WTC11 (cell line): ENCODE results near the gene SRPX. TPM values are rescaled to one million over a fixed set of nuclear protein-coding genes. Genes with fewer than 3 reads are reported as not detected.

ENCODE experiments used
- ATAC-seq: fragments of 200-7000 bp; cut with Tn5 transposase; 2 replicates; pipeline ENCODE4 v1.10.0; 2021; ENCODE audit warnings: mild to moderate bottlenecking, moderate library complexity
- CTCF ChIA-PET: fragments of 300-600 bp; sonication (Branson Sonifier 250); formaldehyde crosslinking; loops from one replicate; lab custom pipeline; 2021; ENCODE audit warnings: antibody characterized with exemption; lab: Charles Lee
- POLR2A ChIA-PET: fragments of 350-600 bp; sonication (Branson Sonifier 250); formaldehyde crosslinking; loops from one replicate; lab custom pipeline; 2021; ENCODE audit warnings: antibody characterized with exemption; lab: Charles Lee
- DNase-seq: peaks from one replicate; pipeline ENCODE4 v3.0.0; 2021; ENCODE audit warnings: low spot score
- H3K27ac Mint-ChIP-seq: 2 replicates; pipeline ENCODE4 v1.8.0; 2021; ENCODE audit warnings: mixed read lengths
- H3K27me3 Mint-ChIP-seq: 2 replicates; pipeline ENCODE4 v1.8.0; 2021; ENCODE audit warnings: low read depth, mild to moderate bottlenecking, moderate library complexity, mixed read lengths
- H3K36me3 Mint-ChIP-seq: 2 replicates; pipeline ENCODE4 v1.8.0; 2021; ENCODE audit warnings: mixed read lengths
- H3K4me1 Mint-ChIP-seq: 2 replicates; pipeline ENCODE4 v1.8.0; 2022; ENCODE audit warnings: mixed read lengths
- H3K4me3 Mint-ChIP-seq: 2 replicates; pipeline ENCODE4 v1.8.0; 2021; ENCODE audit warnings: mild to moderate bottlenecking, moderate library complexity, mixed read lengths
- H3K9me3 Mint-ChIP-seq: 2 replicates; pipeline ENCODE4 v1.8.0; 2021; ENCODE audit warnings: mixed read lengths
- ATF1 ChIP-seq: sonication (generic); formaldehyde crosslinking; IDR thresholded peaks from 2 replicates; pipeline ENCODE4 v1.8.1; 2023; ENCODE audit warnings: mild to moderate bottlenecking, moderate library complexity, missing genetic modification reagents
- ATF2 ChIP-seq: sonication (generic); formaldehyde crosslinking; IDR thresholded peaks from 2 replicates; pipeline ENCODE4 v1.8.1; 2022; ENCODE audit warnings: low read depth, missing genetic modification reagents, borderline replicate concordance
- CDX4 ChIP-seq: fragments of 250-450 bp; sonication (Bioruptor Pico); IDR thresholded peaks from 2 replicates; pipeline ENCODE4 v1.9.0; 2021; ENCODE audit warnings: moderate library complexity, mild to moderate bottlenecking, inconsistent platforms, borderline replicate concordance
- CTCF ChIP-seq: fragments of 200-600 bp; IDR thresholded peaks from 2 replicates; pipeline ENCODE4 v1.8.0; 2022; ENCODE audit warnings: antibody characterized with exemption
- EMX1 ChIP-seq: fragments of 250-450 bp; sonication (Bioruptor Pico); IDR thresholded peaks from 2 replicates; pipeline ENCODE4 v1.8.0; 2021; ENCODE audit warnings: mild to moderate bottlenecking
- ETV6 ChIP-seq: sonication (generic); formaldehyde crosslinking; IDR thresholded peaks from 2 replicates; pipeline ENCODE4 v1.8.1; 2022; ENCODE audit warnings: mild to moderate bottlenecking, missing genetic modification reagents
- FOXJ3 ChIP-seq: sonication (generic); formaldehyde crosslinking; IDR thresholded peaks from 2 replicates; pipeline ENCODE4 v1.9.0; 2021; ENCODE audit warnings: missing genetic modification reagents, mild to moderate bottlenecking, borderline replicate concordance
- FOXP4 ChIP-seq: sonication (generic); formaldehyde crosslinking; IDR thresholded peaks from 2 replicates; pipeline ENCODE4 v1.8.0; 2022; ENCODE audit warnings: mild to moderate bottlenecking, missing genetic modification reagents
- HMGA2 ChIP-seq: fragments of 250-450 bp; sonication (Bioruptor Pico); IDR thresholded peaks from 2 replicates; pipeline ENCODE4 v1.4.0; 2021; ENCODE audit warnings: mild to moderate bottlenecking, moderate library complexity
- MYBL2 ChIP-seq: sonication (generic); formaldehyde crosslinking; IDR thresholded peaks from 2 replicates; pipeline ENCODE4 v1.8.1; 2023; ENCODE audit warnings: mild to moderate bottlenecking, moderate library complexity, missing genetic modification reagents
- NR1H2 ChIP-seq: sonication (generic); formaldehyde crosslinking; IDR thresholded peaks from 2 replicates; pipeline ENCODE4 v1.9.0; 2021; ENCODE audit warnings: mild to moderate bottlenecking, moderate library complexity, missing genetic modification reagents
- NR2C2 ChIP-seq: sonication (generic); formaldehyde crosslinking; IDR thresholded peaks from 2 replicates; pipeline ENCODE4 v1.8.0; 2022; ENCODE audit warnings: mild to moderate bottlenecking, missing genetic modification reagents
- RELA ChIP-seq: sonication (generic); formaldehyde crosslinking; IDR thresholded peaks from 2 replicates; pipeline ENCODE4 v1.8.1; 2022; ENCODE audit warnings: missing genetic modification reagents, mild to moderate bottlenecking, borderline replicate concordance
- SMAD4 ChIP-seq: sonication (generic); formaldehyde crosslinking; IDR thresholded peaks from 2 replicates; pipeline ENCODE4 v1.8.0; 2022; ENCODE audit warnings: mild to moderate bottlenecking, missing genetic modification reagents
- SP1 ChIP-seq: sonication (generic); formaldehyde crosslinking; conservative IDR thresholded peaks from 2 replicates; pipeline ENCODE4 v1.8.1; 2022; ENCODE audit warnings: missing genetic modification reagents
- TCF7 ChIP-seq: sonication (generic); formaldehyde crosslinking; IDR thresholded peaks from 2 replicates; pipeline ENCODE4 v1.8.0; 2022; ENCODE audit warnings: mild to moderate bottlenecking, low read depth, missing genetic modification reagents, moderate library complexity
- TEAD1 ChIP-seq: sonication (generic); formaldehyde crosslinking; IDR thresholded peaks from 2 replicates; pipeline ENCODE4 v1.8.0; 2022; ENCODE audit warnings: mild to moderate bottlenecking, missing genetic modification reagents
- USF1 ChIP-seq: sonication (generic); formaldehyde crosslinking; IDR thresholded peaks from 2 replicates; pipeline ENCODE4 v1.8.0; 2022; ENCODE audit warnings: mild to moderate bottlenecking, missing genetic modification reagents
- ZBTB21 ChIP-seq: sonication (generic); formaldehyde crosslinking; IDR thresholded peaks from 2 replicates; pipeline ENCODE4 v1.8.1; 2023; ENCODE audit warnings: mild to moderate bottlenecking, missing genetic modification reagents, borderline replicate concordance
- ZNF121 ChIP-seq: sonication (generic); formaldehyde crosslinking; IDR thresholded peaks from 2 replicates; pipeline ENCODE4 v1.8.0; 2023; ENCODE audit warnings: missing genetic modification reagents
- ZNF232 ChIP-seq: sonication (generic); formaldehyde crosslinking; IDR thresholded peaks from 2 replicates; pipeline ENCODE4 v1.8.0; 2022; ENCODE audit warnings: mild to moderate bottlenecking, missing genetic modification reagents
- ZNF281 ChIP-seq: sonication (generic); formaldehyde crosslinking; IDR thresholded peaks from 2 replicates; pipeline ENCODE4 v1.8.0; 2023; ENCODE audit warnings: mild to moderate bottlenecking, missing genetic modification reagents
- ZNF423 ChIP-seq: fragments of 250-450 bp; sonication (Bioruptor Pico); IDR thresholded peaks from 2 replicates; pipeline ENCODE4 v2.1.2; 2022; ENCODE audit warnings: mild to moderate bottlenecking, moderate library complexity
- ZNF671 ChIP-seq: fragments of 250-450 bp; sonication (Bioruptor Pico); IDR thresholded peaks from 2 replicates; pipeline ENCODE4 v1.8.0; 2021; ENCODE audit warnings: mild to moderate bottlenecking
- ZSCAN18 ChIP-seq: fragments of 250-450 bp; sonication (Bioruptor Pico); IDR thresholded peaks from 2 replicates; pipeline ENCODE4 v2.1.2; 2022; ENCODE audit warnings: mild to moderate bottlenecking, moderate library complexity
- total RNA-seq: library from RNA; stranded (reverse); gene quantifications from 3 replicates; pipeline ENCODE4 v1.2.3, GENCODE V29; 2021

The SRPX gene
- total RNA-seq, 1 experiment from 2014 or later = 7.7 TPM

- Mint-ChIP-seq H3K4me1 (peaks cover 7% of the 10 kb centered on the region), H3K4me3 (no peak overlapping the region), H3K27ac (no peak overlapping the region), H3K27me3 (0 out of 2 replicates have a peak, but pooled peaks cover 4% of the 10 kb centered on the region), H3K36me3 (no peaks in the 10 kb centered on the region), H3K9me3 (no peaks in the 10 kb centered on the region)
- TF ChIP-seq RELA (no peak), FOXP4 (CRISPR knock-in tag) (no peak), SMAD4 (CRISPR knock-in tag) (no peak), ATF2 (CRISPR knock-in tag) (no peak), HMGA2 (no peak), ZNF671 (CRISPR knock-in tag) (no peak), ZBTB21 (CRISPR knock-in tag) (no peak), USF1 (CRISPR knock-in tag) (no peak), ZNF121 (CRISPR knock-in tag) (no peak), ZNF232 (CRISPR knock-in tag) (no peak), NR1H2 (CRISPR knock-in tag) (no peak), ATF1 (no peak), MYBL2 (no peak), FOXJ3 (CRISPR knock-in tag) (no peak), ETV6 (CRISPR knock-in tag) (no peak), SP1 (CRISPR knock-in tag) (no peak), EMX1 (CRISPR knock-in tag) (no peak)
- ChIA-PET CTCF (no interaction called here), POLR2A (no interaction called here)
- no peak for DNase-seq
- no peak for ATAC-seq
Measured at GRCh38 chrX:38111196-38111595, 109.5 kb downstream of the SRPX start.

GRCh38 chrX:38110231-38110630, 110.4 kb downstream of the SRPX start:
- peaks cover 14% of the 10 kb centered on the region for H3K4me1 Mint-ChIP-seq
- H3K27ac Mint-ChIP-seq = no peak overlapping the region
- CTCF ChIA-PET = no interaction called here
- H3K27me3 Mint-ChIP-seq = 0 out of 2 replicates have a peak, but pooled peaks cover 4% of the 10 kb centered on the region
- no peak for ATAC-seq
- no peaks in the 10 kb centered on the region for H3K9me3 Mint-ChIP-seq
- H3K36me3 Mint-ChIP-seq = no peaks in the 10 kb centered on the region
- DNase-seq = no peak
- POLR2A ChIA-PET = no interaction called here
- H3K4me3 Mint-ChIP-seq = no peak overlapping the region
- TF ChIP-seq CTCF (no peak), ZBTB21 (CRISPR knock-in tag) (no peak), ZSCAN18 (CRISPR knock-in tag) (no peak), ZNF281 (CRISPR knock-in tag) (no peak), ATF1 (no peak), ATF2 (CRISPR knock-in tag) (no peak), NR2C2 (no peak), TEAD1 (CRISPR knock-in tag) (no peak), CDX4 (CRISPR knock-in tag) (no peak), ZNF423 (CRISPR knock-in tag) (no peak), TCF7 (no peak)
